Stimulated activated CD4-positive, alpha-beta T cell treated with anti-CD3 and anti-CD28 coated beads, Interleukin-2, amount 100 ng/mL, for 4 hours (primary cell): ENCODE results near the gene FNDC5.
A peak's percentile ranks its signal among the peaks of the same experiment; 100 is the strongest.

ENCODE experiments used
- DNase-seq: peaks from one replicate; pipeline ENCODE4 v3.0.0-alpha.2; 2020; ENCODE audit warnings: low read depth

The FNDC5 gene

GRCh38 chr1:32897082-32898049, 26.7 kb upstream of the FNDC5 start:
- DNase-seq, result no peak

DNA sequence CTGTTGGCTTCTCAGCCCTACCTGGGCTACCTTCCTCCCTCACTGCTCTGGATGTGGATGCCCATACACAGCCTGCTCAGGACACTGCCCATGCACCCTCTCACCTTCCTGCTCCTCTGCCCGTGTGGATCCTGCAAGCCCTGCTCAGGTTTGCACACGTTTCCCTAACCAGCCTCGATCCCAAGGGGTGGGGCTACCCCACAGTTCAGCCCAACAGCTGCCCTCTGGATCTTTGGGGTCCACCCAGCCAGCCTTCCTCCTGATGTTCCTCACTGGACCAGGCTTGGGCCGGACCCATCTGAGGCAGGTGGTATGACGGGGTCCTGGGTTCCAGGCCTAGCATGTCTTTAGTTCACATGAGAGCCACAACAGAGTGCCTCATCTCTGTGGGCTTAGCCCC, 25.7 kb upstream of the FNDC5 start:
- no peak for DNase-seq

DNA sequence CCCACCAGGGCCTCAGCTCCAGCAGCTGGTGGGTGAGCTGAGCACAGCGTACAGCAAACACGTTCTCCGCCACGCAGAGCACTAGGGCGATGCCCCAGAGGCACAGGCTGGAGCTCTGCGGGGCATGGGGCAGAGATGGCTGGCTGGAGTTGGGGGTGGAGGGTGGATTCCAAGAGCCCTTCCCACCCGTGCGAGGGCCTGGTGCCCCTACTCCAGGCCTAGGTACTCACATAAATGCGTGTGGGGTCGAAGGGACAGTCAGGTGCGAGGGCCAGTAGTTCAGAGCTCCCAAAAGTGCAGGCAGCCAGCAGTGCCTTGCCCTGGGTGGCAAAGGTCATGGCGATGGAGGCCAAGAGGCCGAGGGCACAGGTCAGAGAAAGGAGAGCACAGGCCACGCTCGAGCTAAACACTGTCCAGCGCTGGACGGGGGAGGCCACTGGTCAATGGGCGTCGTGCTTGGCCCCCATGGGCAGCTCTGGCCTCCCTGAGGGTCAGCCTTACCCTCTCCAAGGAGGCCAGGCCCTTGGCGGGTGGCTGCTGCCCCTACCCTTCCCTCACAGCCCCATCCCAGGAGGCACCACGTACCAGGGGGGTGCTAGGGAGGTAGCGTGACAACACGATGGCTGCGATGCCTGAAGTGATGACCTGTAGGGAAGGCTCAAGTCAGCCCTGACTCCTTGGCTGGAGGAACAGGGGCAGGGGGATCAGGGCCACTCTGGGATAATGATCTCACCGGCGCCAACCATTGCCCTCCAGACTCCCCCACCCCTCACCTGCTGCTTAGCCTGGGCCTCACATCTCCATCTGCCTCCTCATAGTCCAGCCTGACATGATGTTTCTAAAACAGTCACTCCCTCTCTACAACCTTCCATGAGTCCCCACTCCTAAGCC, 24.9 kb upstream of the FNDC5 start:
- DNase-seq, result no peak

- DNase-seq, result no peak
These were observed 24.0 kb upstream of the FNDC5 start for GRCh38 chr1:32894681-32895080.

GRCh38 chr1:32894019-32894600, 23.4 kb upstream of the FNDC5 start:
- no peak for DNase-seq

DNA sequence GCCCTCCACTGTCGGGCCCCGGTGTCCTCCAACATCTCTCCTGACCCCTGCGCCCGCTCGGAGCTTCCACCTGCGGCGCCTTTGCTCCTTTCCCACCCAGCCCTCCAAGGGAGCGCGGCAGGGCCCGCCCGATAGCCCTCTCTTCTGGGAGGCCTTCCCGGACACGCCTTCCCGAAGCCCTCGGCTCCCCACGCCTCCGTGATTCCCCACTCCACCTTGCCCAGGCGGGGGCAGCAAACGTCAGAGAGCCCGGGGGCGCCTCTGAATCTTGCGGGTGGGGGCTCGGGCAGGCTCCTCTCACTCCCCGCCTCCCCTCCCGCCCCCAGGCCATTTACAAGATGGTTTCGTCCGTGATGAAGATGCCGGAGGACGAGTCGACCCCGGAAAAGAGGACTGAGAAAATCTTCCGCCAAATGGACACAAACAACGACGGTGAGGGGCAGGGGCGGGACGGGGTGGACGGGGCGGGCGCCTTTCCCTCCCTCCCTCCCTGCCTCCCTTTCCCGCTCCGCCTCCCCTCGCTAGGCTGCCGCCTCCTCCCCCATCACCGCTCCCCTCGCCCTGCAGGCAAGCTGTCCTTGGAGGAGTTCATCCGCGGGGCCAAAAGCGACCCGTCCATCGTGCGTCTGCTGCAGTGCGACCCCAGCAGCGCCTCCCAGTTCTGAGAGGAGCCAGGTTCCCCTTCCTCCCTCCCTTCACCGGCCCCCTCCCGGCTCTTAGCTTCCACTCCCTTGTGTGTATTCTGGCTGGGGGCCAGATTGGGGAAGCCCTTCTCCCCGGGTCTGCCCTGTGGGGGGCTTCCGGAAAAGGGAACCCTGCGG, 22.7 kb upstream of the FNDC5 start:
- DNase-seq, result peak; percentile 18

DNA sequence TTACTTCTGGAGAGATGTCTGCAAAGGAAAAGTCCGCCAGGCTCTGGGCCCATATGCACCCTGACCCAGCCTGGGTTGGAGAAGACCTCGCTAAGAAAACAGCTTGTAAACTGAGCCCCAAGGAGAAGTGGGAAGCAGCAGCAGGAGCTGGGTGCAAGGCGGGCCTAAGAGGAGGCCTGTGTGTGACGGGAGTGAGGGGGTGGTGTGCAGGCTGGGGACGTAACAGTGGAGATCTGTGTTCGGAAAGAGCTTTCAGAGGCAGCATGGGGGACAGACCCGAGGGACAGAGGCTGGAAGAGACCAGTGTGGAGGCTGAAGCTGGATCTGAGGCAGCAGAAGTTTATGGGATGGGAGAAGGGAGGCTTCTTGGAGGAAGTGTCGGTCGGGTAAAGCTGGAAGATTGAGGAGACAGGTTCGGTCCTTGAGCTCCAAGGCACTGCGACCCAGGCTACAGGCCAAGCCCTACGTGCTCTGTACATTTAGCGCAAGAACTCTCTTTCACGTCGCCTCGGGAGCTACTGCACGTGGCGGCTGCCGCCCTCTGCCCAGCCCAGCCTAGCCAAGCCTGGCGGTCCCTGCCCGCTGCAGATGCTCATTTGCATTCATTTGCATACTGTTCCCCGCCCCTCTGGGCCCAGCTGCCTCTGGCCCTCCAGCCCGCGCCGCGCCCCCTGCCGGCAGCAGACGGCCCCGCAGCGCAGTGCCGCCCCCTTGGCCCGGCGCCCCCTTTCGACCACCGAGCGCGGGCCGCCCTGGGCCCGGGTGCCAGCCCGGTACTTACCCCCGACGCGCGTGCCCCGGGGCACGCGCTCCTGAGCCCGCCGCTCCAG, 21.9 kb upstream of the FNDC5 start:
- DNase-seq, result no peak

DNA sequence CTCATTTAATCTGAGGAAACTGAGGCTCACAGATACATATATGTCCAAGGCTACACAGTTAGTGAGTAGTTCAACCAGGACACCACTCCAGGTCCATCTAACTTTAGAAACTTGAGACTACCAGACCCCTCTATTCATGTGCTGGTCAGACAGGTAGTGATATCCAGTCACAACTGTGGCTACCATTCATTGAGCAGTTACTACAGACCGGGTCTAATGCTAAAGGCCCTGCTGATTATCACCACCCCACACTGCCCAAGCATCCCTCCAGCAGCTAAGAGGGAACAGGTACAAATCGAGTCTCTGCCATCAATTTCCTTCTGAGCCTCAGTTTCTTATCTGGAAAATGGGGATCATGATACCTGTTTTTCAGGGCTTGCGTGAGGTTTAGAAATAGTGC, 20.9 kb upstream of the FNDC5 start:
- no peak for DNase-seq

GRCh38 chr1:32891241-32891570, 20.5 kb upstream of the FNDC5 start:
- DNase-seq, result no peak

- no peak for DNase-seq
These were observed 20.0 kb upstream of the FNDC5 start for GRCh38 chr1:32890516-32891240.

- DNase-seq, result no peak
These were observed 19.1 kb upstream of the FNDC5 start for GRCh38 chr1:32889731-32890278.

GRCh38 chr1:32888677-32889420, 18.1 kb upstream of the FNDC5 start:
- no peak for DNase-seq

DNA sequence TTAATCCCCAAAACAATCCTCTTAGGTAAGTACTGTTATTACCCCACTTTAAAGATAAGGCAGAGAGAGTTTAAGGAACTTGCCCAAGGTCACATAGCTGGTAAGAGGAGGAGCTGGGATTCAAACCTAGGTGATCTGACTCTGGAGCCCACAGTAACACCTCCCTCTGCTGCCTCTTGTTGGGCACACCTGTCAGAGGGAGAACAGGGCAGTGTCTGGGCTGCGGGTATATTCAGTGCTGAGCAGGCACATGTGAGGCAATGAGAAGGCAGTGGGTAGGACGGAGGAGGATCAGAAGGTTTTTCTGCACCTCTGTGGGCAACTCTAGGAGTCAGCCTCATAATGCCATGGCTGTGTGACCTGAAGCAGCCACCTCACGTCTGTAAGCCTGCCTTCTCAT, 17.4 kb upstream of the FNDC5 start:
- no peak for DNase-seq

DNA sequence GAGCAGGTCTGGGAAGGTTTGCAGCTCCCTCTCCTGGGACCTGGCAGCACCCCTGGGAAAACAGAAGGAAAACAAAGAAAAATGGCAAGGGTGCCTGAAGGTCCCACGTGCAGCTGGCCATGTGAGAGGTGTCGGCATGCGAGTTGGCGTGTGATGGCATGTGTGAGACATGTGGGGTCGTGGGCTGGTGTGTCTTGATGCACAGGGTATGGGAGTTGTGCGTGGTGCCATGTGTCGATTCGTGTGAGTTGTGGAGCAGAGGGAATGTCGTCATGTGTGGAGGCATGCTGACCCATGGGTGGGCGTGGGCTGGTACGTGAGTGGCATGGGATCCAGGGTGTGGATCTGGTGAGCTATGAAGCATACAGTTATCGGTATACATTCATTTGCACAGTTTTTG, 16.9 kb upstream of the FNDC5 start:
- no peak for DNase-seq

DNA sequence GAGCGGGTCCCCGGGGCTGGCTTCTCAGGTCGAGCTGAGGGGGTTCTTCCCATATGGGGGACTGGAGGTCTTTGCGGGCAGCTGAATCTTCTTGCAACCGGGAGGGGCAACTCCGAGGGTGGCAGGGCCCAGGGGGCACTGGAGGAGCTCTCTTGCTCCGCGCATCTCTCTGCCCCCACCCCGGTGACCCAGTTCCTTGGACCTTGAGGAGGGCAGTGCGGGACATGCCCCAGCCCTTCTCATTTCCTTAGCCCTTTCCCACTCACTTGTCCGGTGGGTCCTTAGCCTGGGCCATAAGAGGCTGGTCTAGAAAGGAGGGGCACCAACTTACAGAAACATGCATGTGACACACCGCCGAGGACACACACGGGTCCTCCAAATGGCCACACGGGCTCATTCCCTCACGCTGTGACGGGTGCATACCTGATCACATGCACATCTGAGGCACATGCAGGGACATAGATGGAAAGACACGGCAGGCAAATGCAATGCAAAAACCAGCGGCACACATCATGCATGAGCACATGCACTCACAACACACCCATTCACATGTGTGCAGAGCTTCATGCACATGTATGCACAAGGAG, 16.2 kb upstream of the FNDC5 start:
- DNase-seq, result no peak

DNA sequence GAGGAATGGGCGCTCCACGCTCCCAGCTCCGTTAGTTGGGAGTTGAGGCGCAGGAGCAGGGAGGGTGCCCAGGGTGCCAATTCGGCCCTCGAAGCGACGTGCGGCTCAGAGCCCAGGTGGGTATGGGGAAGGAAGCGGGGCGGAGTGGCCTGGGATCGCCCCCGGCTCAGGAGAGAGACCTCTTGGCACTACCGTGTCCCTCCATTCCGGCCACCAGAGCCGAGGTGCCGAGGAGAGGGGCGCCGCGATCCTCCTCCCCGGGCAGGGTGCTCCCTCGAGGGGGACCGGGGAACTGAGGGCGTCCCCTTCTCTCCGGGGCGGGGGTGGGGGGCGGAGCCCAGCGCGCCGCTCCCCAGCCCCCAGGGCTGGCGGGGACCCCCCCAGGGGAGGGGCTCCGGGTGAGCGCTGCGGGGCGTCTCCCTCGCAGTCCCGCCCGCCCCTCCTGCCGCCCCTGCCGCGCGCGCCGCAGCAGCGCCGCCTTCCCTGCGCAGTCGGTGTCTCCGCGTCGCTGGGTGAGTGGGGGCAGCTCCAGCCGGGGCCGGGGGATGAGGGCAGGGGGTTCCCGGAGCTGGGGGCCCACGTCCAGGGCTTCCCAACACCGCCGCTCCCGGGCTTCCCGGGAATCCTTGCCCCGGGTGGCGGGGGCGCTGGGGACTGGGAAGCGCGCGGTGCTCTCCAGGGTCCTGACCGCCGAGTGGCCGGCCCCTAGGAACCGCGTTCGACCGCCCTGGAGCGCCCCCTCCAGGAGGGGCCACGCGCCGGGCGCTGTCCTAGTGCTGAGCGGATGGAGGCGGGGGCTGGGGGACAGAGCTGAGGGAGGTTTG, 15.5 kb upstream of the FNDC5 start, which contains the start of gene HPCA:
Gene HPCA, plus strand, starts transcription at position 488 of the 824 bp plus-strand sequence. CDS start 2,408 bp downstream, outside the sequence.
- no peak for DNase-seq

DNA sequence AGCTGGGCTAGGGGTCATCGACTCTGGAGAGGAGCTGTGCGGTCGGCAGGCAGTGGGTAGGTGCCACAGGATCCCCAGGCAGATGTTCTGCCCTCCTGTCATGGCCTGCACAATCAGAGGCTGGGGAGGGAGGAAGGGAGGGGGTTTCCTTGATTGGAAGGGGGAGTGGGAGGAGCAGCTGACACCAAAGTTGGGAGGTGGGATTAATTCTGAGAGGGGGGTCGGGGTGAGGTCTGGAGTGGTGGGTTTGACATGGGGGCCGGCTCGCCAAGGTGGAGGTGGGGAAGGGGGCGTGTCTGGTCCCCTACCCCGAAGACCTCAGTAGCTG, 14.9 kb upstream of the FNDC5 start:
- DNase-seq, result no peak

GRCh38 chr1:32884726-32885125, 14.0 kb upstream of the FNDC5 start:
- DNase-seq, result no peak
